Measurements from ENCODE around the gene STRADB. TPM values are rescaled to one million over a fixed set of nuclear protein-coding genes. Genes with fewer than 3 reads are reported as not detected.
"Not testable (repeated sequence)": the region's sequence is repeated elsewhere in the genome, so short reads cannot be mapped to it uniquely, and the experiment has no call there.

STRADB gene
- total and polyA plus RNA-seq, 9 donors, result 32.8 to 60.5 (median 39.8) TPM

DNA sequence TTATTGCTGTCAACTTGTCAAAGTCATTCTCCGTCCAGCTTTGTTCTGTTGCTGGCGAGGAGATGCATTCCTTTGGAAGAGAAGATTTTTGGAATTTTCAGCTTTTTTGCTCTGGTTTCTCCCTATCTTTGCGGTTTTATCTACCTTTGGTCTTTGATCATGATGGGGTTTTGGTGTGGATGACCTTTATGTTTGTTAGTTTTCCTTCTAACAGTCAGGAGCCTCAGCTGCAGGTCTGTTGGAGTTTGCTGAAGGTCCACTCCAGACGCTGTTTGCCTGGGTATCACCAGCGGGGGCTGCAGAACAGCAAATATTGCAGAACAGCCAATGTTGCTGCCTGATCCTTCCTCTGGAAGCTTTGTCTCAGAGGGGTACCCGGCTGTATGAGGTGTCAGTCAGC lies 21.7 kb upstream of the STRADB start:
- H3K4me1 ChIP-seq (ENCODE audit: control insufficient read depth, insufficient read depth, low read length), result peaks cover 10% of the 10 kb centered on the region
- not testable (repeated sequence) for H3K9me3 ChIP-seq (replicated peaks; ENCODE audit: control insufficient read depth, low read depth, low read length); H3K27me3 ChIP-seq (ENCODE audit: control insufficient read depth, insufficient read depth, low read length); H3K27ac ChIP-seq (ENCODE audit: low read length); DNase-seq; H3K36me3 ChIP-seq (ENCODE audit: control insufficient read depth, insufficient read depth, low read length); H3K4me3 ChIP-seq (ENCODE audit: low read length)
- WGBS (ENCODE audit: insufficient coverage), result 100% methylated on average over 3 of the region's 6 CpGs

DNA sequence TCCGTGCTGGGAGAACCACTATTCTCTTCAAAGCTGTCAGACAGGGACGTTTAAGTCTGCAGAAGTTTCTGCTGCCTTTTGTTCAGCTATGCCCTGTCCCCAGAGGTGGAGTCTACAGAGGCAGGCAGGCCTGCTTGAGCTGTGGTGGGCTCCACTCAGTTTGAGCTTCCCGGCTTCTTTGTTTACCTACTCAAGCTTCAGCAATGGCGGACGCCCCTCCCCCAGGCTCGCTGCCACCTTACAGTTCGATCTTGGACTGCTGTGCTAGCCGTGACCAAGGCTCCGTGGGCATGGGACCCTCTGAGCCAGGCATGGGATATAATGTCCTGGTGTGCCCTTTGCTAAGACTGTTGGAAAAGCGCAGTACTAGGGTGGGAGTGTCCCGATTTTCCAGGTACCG lies 21.2 kb upstream of the STRADB start:
- H3K27ac ChIP-seq (ENCODE audit: low read length), result not testable (repeated sequence)

DNA sequence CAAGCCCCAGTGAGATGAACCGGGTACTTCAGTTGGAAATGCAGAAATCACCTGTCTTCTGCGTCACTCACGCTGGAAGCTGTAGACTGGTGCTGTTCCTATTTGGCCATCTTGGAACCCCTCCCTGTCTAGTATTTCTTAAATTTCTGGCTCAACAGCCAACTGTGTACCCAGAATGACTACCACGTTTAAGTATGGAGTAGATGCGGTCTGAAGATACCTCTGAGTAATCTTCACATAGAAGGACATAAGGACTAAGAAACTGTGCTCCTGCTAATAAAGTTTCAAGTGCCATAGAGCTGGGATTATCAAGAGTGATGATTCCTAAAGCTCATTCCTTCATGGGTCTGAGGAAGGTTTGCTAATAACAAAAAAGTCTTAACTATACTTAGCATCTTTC lies 20.7 kb upstream of the STRADB start:
- Histone ChIP-seq H3K4me3 (ENCODE audit: low read length) (no peak overlapping the region), H3K27me3 (ENCODE audit: control insufficient read depth, insufficient read depth, low read length) (no peaks in the 10 kb centered on the region), H3K9me3 (replicated peaks; ENCODE audit: control insufficient read depth, low read depth, low read length) (peaks cover 3% of the 10 kb centered on the region), H3K4me1 (ENCODE audit: control insufficient read depth, insufficient read depth, low read length) (peaks cover 10% of the 10 kb centered on the region), H3K36me3 (ENCODE audit: control insufficient read depth, insufficient read depth, low read length) (peaks cover 3% of the 10 kb centered on the region), H3K27ac (ENCODE audit: low read length) (no peak overlapping the region)
- DNase-seq, result no peak
- WGBS (ENCODE audit: insufficient coverage), result 67% methylated on average over 3 of the region's 5 CpGs

More for the DNA sequence above, 21.2 kb upstream of the STRADB start:
- H3K9me3 ChIP-seq (replicated peaks; ENCODE audit: control insufficient read depth, low read depth, low read length); H3K36me3 ChIP-seq (ENCODE audit: control insufficient read depth, insufficient read depth, low read length); H3K4me3 ChIP-seq (ENCODE audit: low read length); DNase-seq; H3K27me3 ChIP-seq (ENCODE audit: control insufficient read depth, insufficient read depth, low read length): not testable (repeated sequence)
- WGBS (ENCODE audit: insufficient coverage), result 99% methylated on average over 9 of the region's 12 CpGs
- peaks cover 10% of the 10 kb centered on the region for H3K4me1 ChIP-seq (ENCODE audit: control insufficient read depth, insufficient read depth, low read length)

DNA sequence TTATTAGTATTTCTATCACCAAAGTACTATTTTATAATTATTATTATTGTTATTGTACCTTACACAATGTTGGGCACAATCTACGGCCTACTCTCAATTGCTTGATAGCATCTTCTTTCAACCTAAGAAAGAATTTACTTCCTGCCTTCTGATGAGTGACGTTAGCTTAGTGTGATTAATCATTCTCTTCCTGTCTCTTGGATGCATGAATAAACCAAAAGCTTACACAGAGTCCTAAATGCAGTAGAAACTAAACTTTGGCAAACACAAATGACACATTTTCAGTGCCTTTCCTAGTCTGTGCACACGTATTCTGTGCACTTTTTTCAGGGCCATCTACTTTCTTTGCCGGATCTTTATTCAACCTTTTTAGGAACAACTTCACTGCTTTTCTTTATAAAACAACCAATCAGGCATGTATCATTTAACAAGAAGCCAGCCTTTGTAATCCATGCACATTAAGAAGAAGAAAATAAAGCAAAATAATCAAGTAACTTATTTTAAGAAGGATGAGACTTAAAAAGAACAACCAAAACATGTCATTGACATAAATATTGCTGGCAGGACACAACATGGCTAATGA lies 19.4 kb upstream of the STRADB start:
- Histone ChIP-seq H3K27me3 (ENCODE audit: control insufficient read depth, insufficient read depth, low read length) (no peaks in the 10 kb centered on the region), H3K4me1 (ENCODE audit: control insufficient read depth, insufficient read depth, low read length) (peaks cover 10% of the 10 kb centered on the region), H3K4me3 (ENCODE audit: low read length) (no peak overlapping the region), H3K27ac (ENCODE audit: low read length) (peak overlapping the region; percentile 39), H3K36me3 (ENCODE audit: control insufficient read depth, insufficient read depth, low read length) (peaks cover 3% of the 10 kb centered on the region), H3K9me3 (replicated peaks; ENCODE audit: control insufficient read depth, low read depth, low read length) (peaks cover 3% of the 10 kb centered on the region)
- peak; percentile 37 for DNase-seq
- WGBS (ENCODE audit: insufficient coverage), result 33% methylated on average over 1 of the region's 4 CpGs

DNA sequence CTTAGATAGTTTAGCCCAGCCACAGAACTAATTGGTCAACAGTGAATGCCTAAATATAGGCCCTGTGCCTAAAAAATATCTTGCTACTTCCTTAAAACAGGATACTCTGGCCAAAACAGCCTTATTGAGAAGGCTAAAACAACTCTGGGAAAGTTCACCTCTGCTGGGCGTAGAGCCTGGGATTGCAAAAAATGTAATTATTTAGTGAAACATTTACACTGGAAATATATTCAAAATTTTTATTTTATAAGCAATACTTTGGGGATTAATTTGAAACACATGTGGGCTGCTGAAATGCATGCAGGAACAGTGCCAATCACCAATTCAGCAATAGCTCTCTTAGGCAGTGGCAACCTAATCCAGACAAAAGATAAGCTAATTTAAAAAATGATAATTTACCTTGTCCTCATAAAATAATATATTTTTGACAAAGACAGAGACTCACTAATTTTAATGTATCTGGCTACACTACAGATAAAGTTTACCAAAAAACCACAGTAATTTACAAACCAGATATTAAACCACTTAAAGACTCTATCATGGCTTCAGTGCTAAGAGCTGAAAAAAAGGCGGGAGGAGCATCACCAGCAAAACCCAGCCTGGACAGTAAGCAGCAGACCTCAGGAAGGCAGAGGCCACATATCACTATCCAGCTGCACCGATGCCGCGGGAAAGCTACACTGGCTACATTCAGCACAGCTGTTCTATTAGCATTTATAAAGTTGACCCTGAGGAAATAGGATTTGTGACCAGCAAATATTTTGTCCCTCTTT lies 18.7 kb upstream of the STRADB start:
- Histone ChIP-seq H3K36me3 (ENCODE audit: control insufficient read depth, insufficient read depth, low read length) (peaks cover 3% of the 10 kb centered on the region), H3K27me3 (ENCODE audit: control insufficient read depth, insufficient read depth, low read length) (no peaks in the 10 kb centered on the region), H3K4me1 (ENCODE audit: control insufficient read depth, insufficient read depth, low read length) (peaks cover 10% of the 10 kb centered on the region), H3K9me3 (replicated peaks; ENCODE audit: control insufficient read depth, low read depth, low read length) (peaks cover 3% of the 10 kb centered on the region), H3K27ac (ENCODE audit: low read length) (peak overlapping the region; percentile 39), H3K4me3 (ENCODE audit: low read length) (no peak overlapping the region)
- peak; percentile 84 for DNase-seq
- 0% methylated on average over 1 of the region's 5 CpGs for WGBS (ENCODE audit: insufficient coverage)

DNA sequence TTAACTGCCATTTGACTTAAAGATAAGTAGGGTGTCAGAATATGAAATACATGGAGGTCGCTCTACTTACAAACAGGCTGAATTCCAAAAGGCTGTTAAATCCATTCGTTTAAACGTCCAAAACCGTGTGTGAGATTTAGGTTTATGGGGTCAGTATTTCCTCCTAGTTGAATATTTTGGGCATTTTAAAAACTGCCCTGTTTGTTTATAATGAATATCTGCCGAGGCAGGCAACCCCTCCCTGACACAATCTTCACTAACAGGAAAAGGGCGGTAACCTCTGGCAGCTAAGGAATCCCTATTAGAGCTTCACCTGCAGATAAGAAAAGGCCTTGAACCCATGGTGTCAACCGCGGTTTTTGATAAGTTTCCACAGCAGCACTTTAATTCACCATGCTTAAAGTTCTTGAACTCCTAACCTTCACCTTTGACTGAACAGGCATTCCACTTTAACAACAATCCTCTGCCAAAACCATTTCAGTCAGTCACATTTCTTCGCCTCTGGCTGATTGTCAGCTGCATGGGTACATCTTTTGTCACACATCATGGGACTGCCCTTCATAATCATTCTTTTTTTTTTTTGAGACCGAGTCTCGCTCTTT lies 18.0 kb upstream of the STRADB start:
- no peak for DNase-seq
- no peak overlapping the region for H3K4me3 ChIP-seq (ENCODE audit: low read length)
- peaks cover 3% of the 10 kb centered on the region for H3K9me3 ChIP-seq (replicated peaks; ENCODE audit: control insufficient read depth, low read depth, low read length)
- no peaks in the 10 kb centered on the region for H3K27me3 ChIP-seq (ENCODE audit: control insufficient read depth, insufficient read depth, low read length)
- H3K36me3 ChIP-seq (ENCODE audit: control insufficient read depth, insufficient read depth, low read length), result peaks cover 3% of the 10 kb centered on the region
- peaks cover 10% of the 10 kb centered on the region for H3K4me1 ChIP-seq (ENCODE audit: control insufficient read depth, insufficient read depth, low read length)
- H3K27ac ChIP-seq (ENCODE audit: low read length), result peak overlapping the region; percentile 5
- WGBS (ENCODE audit: insufficient coverage), result 76% methylated on average over 3 of the region's 11 CpGs

DNA sequence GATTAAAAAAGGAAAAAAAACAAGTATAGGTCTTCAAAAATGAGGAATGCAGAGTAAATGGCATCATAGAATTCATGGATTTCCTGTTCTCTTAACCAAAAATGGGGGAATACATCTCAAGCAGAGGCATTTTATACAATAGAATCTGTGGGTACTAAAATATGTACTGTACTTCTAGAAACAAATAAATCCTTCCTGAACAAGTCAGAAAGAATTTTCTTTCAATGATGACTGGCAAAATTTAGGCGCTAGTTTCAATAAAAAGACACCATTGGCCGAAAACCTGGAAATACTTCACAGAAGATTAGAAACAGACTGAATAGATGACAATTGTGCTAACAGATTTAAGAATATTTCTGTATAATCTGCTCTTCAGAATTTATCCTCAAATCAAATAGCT lies 15.4 kb upstream of the STRADB start:
- no CpG with 5 or more reads among the region's 2 CpGs for WGBS (ENCODE audit: insufficient coverage)
- Histone ChIP-seq H3K9me3 (replicated peaks; ENCODE audit: control insufficient read depth, low read depth, low read length) (no peaks in the 10 kb centered on the region), H3K4me1 (ENCODE audit: control insufficient read depth, insufficient read depth, low read length) (peaks cover 10% of the 10 kb centered on the region), H3K36me3 (ENCODE audit: control insufficient read depth, insufficient read depth, low read length) (no peaks in the 10 kb centered on the region), H3K27ac (ENCODE audit: low read length) (no peak overlapping the region), H3K27me3 (ENCODE audit: control insufficient read depth, insufficient read depth, low read length) (no peaks in the 10 kb centered on the region), H3K4me3 (ENCODE audit: low read length) (no peak overlapping the region)
- DNase-seq, result no peak

DNA sequence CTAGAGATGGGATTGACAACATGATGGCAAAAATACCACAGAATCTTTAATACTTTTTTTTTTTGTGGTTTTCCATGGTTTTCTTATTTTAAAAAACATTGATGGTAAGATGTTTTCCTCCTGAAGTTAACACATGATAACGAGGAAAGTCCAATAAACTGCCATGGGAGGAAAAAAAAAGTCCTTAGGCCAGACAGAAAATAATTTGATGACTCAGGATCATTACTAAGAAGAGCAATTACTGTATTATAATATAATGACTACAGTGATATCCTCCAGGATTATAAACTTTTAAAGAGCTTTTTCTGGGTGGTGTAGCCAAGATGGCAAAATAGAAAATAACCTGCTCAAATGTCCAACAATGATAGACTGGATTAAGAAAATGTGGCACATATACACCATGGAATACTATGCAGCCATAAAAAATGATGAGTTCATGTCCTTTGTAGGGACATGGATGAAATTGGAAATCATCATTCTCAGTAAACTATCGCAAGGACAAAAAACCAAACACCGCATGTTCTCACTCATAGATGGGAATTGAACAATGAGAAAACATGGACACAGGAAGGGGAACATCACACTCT lies 12.1 kb upstream of the STRADB start:
- not testable (repeated sequence) for H3K27ac ChIP-seq (ENCODE audit: low read length); H3K27me3 ChIP-seq (ENCODE audit: control insufficient read depth, insufficient read depth, low read length); H3K36me3 ChIP-seq (ENCODE audit: control insufficient read depth, insufficient read depth, low read length); H3K4me3 ChIP-seq (ENCODE audit: low read length); H3K4me1 ChIP-seq (ENCODE audit: control insufficient read depth, insufficient read depth, low read length); DNase-seq; H3K9me3 ChIP-seq (replicated peaks; ENCODE audit: control insufficient read depth, low read depth, low read length)
- WGBS (ENCODE audit: insufficient coverage), result no CpG with 5 or more reads among the region's 3 CpGs

DNA sequence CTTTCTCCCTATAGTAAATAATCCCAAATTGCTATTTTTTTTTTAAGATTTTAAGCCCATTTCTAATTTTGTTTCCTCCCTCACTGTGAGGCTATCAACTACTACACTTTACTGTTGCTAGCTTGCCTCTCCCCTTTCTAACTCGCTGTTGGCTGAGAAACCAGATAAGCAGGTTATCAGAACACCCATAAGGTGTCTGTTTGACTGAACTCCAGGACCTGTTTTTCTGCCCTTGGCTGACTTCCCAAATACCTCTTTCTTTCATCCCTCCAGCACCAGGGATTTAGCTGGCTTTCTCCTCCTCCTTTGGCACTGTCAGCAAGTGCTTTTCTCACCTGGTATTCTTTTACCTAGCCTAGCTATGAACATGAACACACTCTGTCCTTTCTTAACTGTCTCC lies 11.4 kb upstream of the STRADB start:
- H3K9me3 ChIP-seq (replicated peaks; ENCODE audit: control insufficient read depth, low read depth, low read length), result no peaks in the 10 kb centered on the region
- no peak overlapping the region for H3K27ac ChIP-seq (ENCODE audit: low read length)
- no peaks in the 10 kb centered on the region for H3K27me3 ChIP-seq (ENCODE audit: control insufficient read depth, insufficient read depth, low read length)
- H3K4me1 ChIP-seq (ENCODE audit: control insufficient read depth, insufficient read depth, low read length), result no peaks in the 10 kb centered on the region
- no peak overlapping the region for H3K4me3 ChIP-seq (ENCODE audit: low read length)
- H3K36me3 ChIP-seq (ENCODE audit: control insufficient read depth, insufficient read depth, low read length), result no peaks in the 10 kb centered on the region
- no peak for DNase-seq
- 44% methylated on average over 1 of the region's 1 CpG for WGBS (ENCODE audit: insufficient coverage)

DNA sequence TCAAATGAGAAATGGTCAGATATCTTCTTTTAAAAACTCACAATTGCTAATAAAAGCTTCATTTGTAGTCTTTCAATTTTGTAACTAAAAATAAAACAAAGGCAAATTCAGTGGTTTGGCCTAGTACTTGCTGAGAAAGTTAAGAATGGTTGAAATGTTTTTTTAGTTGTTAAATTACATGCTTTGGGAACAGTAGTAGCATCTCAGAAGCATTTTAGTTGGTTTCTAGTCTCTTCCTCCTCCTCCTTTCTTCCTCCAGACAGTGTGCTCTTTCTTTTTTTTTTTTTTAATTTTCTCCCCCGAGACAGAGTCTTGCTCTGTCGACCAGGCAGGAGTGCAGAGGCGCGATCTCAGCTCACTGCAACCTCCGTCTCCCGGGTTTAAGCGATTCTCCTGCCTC lies 10.1 kb upstream of the STRADB start:
- H3K27ac ChIP-seq (ENCODE audit: low read length), result no peak overlapping the region

More for the DNA sequence above, 10.1 kb upstream of the STRADB start:
- H3K4me1 ChIP-seq (ENCODE audit: control insufficient read depth, insufficient read depth, low read length), result no peaks in the 10 kb centered on the region
- no peak overlapping the region for H3K4me3 ChIP-seq (ENCODE audit: low read length)
- no peaks in the 10 kb centered on the region for H3K9me3 ChIP-seq (replicated peaks; ENCODE audit: control insufficient read depth, low read depth, low read length)
- H3K27me3 ChIP-seq (ENCODE audit: control insufficient read depth, insufficient read depth, low read length), result no peaks in the 10 kb centered on the region
- H3K36me3 ChIP-seq (ENCODE audit: control insufficient read depth, insufficient read depth, low read length), result no peaks in the 10 kb centered on the region
- 89% methylated on average over 6 of the region's 7 CpGs for WGBS (ENCODE audit: insufficient coverage)
- DNase-seq, result no peak
